ENCODE results near the gene MAJIN. TPM values are rescaled to one million over a fixed set of nuclear protein-coding genes. Genes with fewer than 3 reads are reported as not detected.
"Not testable (repeated sequence)": the region's sequence is repeated elsewhere in the genome, so short reads cannot be mapped to it uniquely, and the experiment has no call there.

Gene MAJIN
- total RNA-seq, 1 experiment from 2014 or later = not detected

GRCh38 chr11:64999478-64999877 lies 27.6 kb upstream of the MAJIN start:
- DNase-seq = no peak
- no peak overlapping the region for H3K27ac ChIP-seq
- no peaks in the 10 kb centered on the region for H3K36me3 ChIP-seq
- H3K27me3 ChIP-seq = 0 out of 2 replicates have a peak, but pooled peaks cover 3% of the 10 kb centered on the region
- H3K9me3 ChIP-seq (replicated peaks) = no peaks in the 10 kb centered on the region
- peaks cover 13% of the 10 kb centered on the region; the same call in 1 of the 2 replicates for H3K4me1 ChIP-seq
- no peak overlapping the region for H3K4me3 ChIP-seq

- peaks cover 13% of the 10 kb centered on the region; the same call in 1 of the 2 replicates for H3K4me1 ChIP-seq
- H3K36me3 ChIP-seq = no peaks in the 10 kb centered on the region
- H3K4me3 ChIP-seq = no peak overlapping the region
- H3K27me3 ChIP-seq = 0 out of 2 replicates have a peak, but pooled peaks cover 3% of the 10 kb centered on the region
- no peaks in the 10 kb centered on the region for H3K9me3 ChIP-seq (replicated peaks)
- no peak for DNase-seq
- H3K27ac ChIP-seq = no peak overlapping the region
Measured at GRCh38 chr11:64998690-64999431, 27.0 kb upstream of the MAJIN start.

- no peak overlapping the region for H3K4me3 ChIP-seq
Measured at GRCh38 chr11:64998141-64998540, 26.2 kb upstream of the MAJIN start.

GRCh38 chr11:64996710-64997380 lies 24.9 kb upstream of the MAJIN start, which contains the start of gene BATF2:
Gene BATF2, minus strand, starts transcription at chr11:64996971. Its CDS starts 57 bp downstream, at chr11:64996914.
- Histone ChIP-seq H3K27ac (no peak within 1 kb of the TSS), H3K4me3 (peak within 1 kb of the TSS; percentile 28), H3K9me3 (replicated peaks) (no peaks in the 10 kb centered on the region), H3K4me1 (peaks cover 13% of the 10 kb centered on the region; the same call in 1 of the 2 replicates), H3K27me3 (no peaks in the 10 kb centered on the region), H3K36me3 (no peaks in the 10 kb centered on the region)
- DNase-seq = peak; percentile 82 to 93

More at GRCh38 chr11:64998141-64998540, 26.2 kb upstream of the MAJIN start:
- Histone ChIP-seq H3K36me3 (no peaks in the 10 kb centered on the region), H3K9me3 (replicated peaks) (no peaks in the 10 kb centered on the region), H3K27me3 (0 out of 2 replicates have a peak, but pooled peaks cover 2% of the 10 kb centered on the region), H3K27ac (no peak overlapping the region), H3K4me1 (peaks cover 13% of the 10 kb centered on the region; the same call in 1 of the 2 replicates)
- DNase-seq = peak in 1 of 2 experiments; percentile 33

GRCh38 chr11:64996327-64996709 lies 24.4 kb upstream of the MAJIN start:
- H3K36me3 ChIP-seq = no peaks in the 10 kb centered on the region
- H3K4me1 ChIP-seq = peaks cover 13% of the 10 kb centered on the region; the same call in 1 of the 2 replicates
- H3K9me3 ChIP-seq (replicated peaks) = no peaks in the 10 kb centered on the region
- H3K27me3 ChIP-seq = no peaks in the 10 kb centered on the region
- H3K4me3 ChIP-seq = peak overlapping the region; percentile 28; the same call in 1 of the 2 replicates
- no peak overlapping the region for H3K27ac ChIP-seq
- DNase-seq = no peak

GRCh38 chr11:64994318-64994717 lies 22.4 kb upstream of the MAJIN start:
- H3K27ac ChIP-seq = no peak overlapping the region
- no peaks in the 10 kb centered on the region for H3K27me3 ChIP-seq
- H3K36me3 ChIP-seq = no peaks in the 10 kb centered on the region
- DNase-seq = no peak
- no peaks in the 10 kb centered on the region for H3K9me3 ChIP-seq (replicated peaks)
- no peak overlapping the region for H3K4me3 ChIP-seq
- H3K4me1 ChIP-seq = peaks cover 25% of the 10 kb centered on the region

GRCh38 chr11:64990222-64990923 lies 18.5 kb upstream of the MAJIN start:
- H3K9me3 ChIP-seq (replicated peaks) = no peaks in the 10 kb centered on the region
- H3K27me3 ChIP-seq = no peaks in the 10 kb centered on the region
- H3K27ac ChIP-seq = no peak overlapping the region
- H3K4me3 ChIP-seq = no peak overlapping the region
- H3K4me1 ChIP-seq = peaks cover 12% of the 10 kb centered on the region
- no peaks in the 10 kb centered on the region for H3K36me3 ChIP-seq
- peak; percentile 32 to 50 for DNase-seq

- DNase-seq = peak; percentile 9 to 21
- no peaks in the 10 kb centered on the region for H3K27me3 ChIP-seq
- no peak overlapping the region for H3K27ac ChIP-seq
- H3K36me3 ChIP-seq = no peaks in the 10 kb centered on the region
- peaks cover 12% of the 10 kb centered on the region for H3K4me1 ChIP-seq
- no peaks in the 10 kb centered on the region for H3K9me3 ChIP-seq (replicated peaks)
- H3K4me3 ChIP-seq = no peak overlapping the region
Measured at GRCh38 chr11:64989416-64989815, 17.5 kb upstream of the MAJIN start.

- no peak for DNase-seq
- no peaks in the 10 kb centered on the region for H3K36me3 ChIP-seq
- H3K27ac ChIP-seq = no peak overlapping the region
- no peaks in the 10 kb centered on the region for H3K27me3 ChIP-seq
- no peak overlapping the region for H3K4me3 ChIP-seq
- no peaks in the 10 kb centered on the region for H3K9me3 ChIP-seq (replicated peaks)
- H3K4me1 ChIP-seq = peaks cover 12% of the 10 kb centered on the region
Measured at GRCh38 chr11:64987998-64988854, 16.3 kb upstream of the MAJIN start.

GRCh38 chr11:64983339-64983738 lies 11.4 kb upstream of the MAJIN start:
- not testable (repeated sequence) for H3K4me3 ChIP-seq

GRCh38 chr11:64976651-64977050 lies 4.7 kb upstream of the MAJIN start:
- Histone ChIP-seq H3K4me1 (no peaks in the 10 kb centered on the region), H3K4me3 (no peak overlapping the region), H3K27ac (no peak overlapping the region), H3K36me3 (no peaks in the 10 kb centered on the region), H3K27me3 (no peaks in the 10 kb centered on the region), H3K9me3 (replicated peaks) (no peaks in the 10 kb centered on the region)
- DNase-seq = no peak

More at GRCh38 chr11:64983339-64983738, 11.4 kb upstream of the MAJIN start:
- not testable (repeated sequence) for H3K9me3 ChIP-seq (replicated peaks); H3K36me3 ChIP-seq; H3K27ac ChIP-seq; DNase-seq; H3K27me3 ChIP-seq; H3K4me1 ChIP-seq

GRCh38 chr11:64974124-64974523 lies 2.2 kb upstream of the MAJIN start:
- Histone ChIP-seq H3K36me3 (no peaks in the 10 kb centered on the region), H3K27me3 (no peaks in the 10 kb centered on the region), H3K9me3 (replicated peaks) (no peaks in the 10 kb centered on the region), H3K27ac (no peak overlapping the region), H3K4me3 (no peak overlapping the region), H3K4me1 (no peaks in the 10 kb centered on the region)
- DNase-seq = no peak

GRCh38 chr11:64970731-64971151 lies 1.2 kb downstream of the MAJIN start:
- DNase-seq = no peak
- Histone ChIP-seq H3K9me3 (replicated peaks) (no peaks in the 10 kb centered on the region), H3K27me3 (no peaks in the 10 kb centered on the region), H3K4me1 (no peaks in the 10 kb centered on the region), H3K4me3 (no peak overlapping the region), H3K36me3 (no peaks in the 10 kb centered on the region), H3K27ac (no peak overlapping the region)

GRCh38 chr11:64969209-64969608 lies 2.7 kb downstream of the MAJIN start:
- Histone ChIP-seq H3K9me3 (replicated peaks) (no peaks in the 10 kb centered on the region), H3K4me1 (no peaks in the 10 kb centered on the region), H3K27ac (no peak overlapping the region), H3K4me3 (no peak overlapping the region), H3K36me3 (no peaks in the 10 kb centered on the region), H3K27me3 (no peaks in the 10 kb centered on the region; the same call in 1 of the 2 replicates)
- no peak for DNase-seq
